ENCODE data around the gene MYB. TPM values are rescaled to one million over a fixed set of nuclear protein-coding genes. Genes with fewer than 3 reads are reported as not detected.

MYB gene
- total RNA-seq, 1 donor from 2014 or later = 0.17 TPM

DNA sequence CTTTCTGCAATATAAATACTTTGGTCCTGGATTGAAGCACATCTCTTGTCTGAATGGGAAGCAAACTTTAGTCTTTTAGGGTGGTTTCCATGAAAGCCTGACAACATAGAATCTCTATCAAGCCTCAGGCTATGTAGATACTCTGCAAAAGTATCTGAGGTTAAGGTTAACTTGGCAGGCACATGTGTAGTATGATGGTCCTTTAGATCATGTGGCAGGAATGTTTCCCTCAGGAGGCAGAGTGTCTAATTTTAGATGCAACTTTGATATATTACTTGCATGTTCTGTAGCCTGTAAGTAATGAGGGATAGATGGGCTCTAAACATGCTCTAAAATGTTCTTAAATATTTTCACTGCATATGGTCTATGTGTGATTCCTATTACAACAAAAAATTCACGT, 8.2 kb downstream of the MYB start:
- no peak for DNase-seq

DNA sequence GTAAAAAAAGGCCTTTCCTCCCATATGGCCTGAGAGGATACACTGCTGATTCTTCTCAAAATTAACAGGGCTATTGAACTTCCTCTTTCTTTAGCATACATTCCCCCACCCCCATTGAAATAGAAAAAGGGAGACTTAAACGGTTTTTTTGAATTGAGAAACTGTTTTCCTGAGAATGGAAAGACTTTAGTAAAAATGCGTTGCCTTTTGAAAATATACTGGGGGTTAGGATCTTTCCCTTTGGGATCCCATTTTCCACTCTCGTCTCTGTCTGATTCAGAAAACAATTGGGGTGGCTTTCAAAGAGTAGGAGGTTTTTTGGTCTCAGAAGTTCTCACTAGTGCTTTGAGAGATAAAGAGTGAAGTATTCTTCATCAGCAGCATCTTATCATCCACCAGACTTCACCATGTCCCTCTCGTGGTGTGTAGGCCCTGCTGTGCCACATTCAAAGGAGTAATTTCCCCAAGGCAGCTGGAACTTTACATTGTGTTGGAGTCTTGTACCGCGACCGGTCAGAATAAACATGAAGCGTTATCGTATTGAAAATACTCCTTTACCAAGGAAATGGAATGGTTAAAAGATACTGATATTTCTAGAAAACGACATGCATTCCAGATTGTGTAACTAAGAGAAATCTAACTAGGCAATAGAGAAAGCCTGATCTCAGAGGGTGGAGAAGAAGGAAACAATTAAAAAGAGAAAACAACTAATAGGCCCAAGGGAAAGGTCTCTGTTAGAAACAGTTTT, 10.6 kb downstream of the MYB start:
- DNase-seq = no peak

DNA sequence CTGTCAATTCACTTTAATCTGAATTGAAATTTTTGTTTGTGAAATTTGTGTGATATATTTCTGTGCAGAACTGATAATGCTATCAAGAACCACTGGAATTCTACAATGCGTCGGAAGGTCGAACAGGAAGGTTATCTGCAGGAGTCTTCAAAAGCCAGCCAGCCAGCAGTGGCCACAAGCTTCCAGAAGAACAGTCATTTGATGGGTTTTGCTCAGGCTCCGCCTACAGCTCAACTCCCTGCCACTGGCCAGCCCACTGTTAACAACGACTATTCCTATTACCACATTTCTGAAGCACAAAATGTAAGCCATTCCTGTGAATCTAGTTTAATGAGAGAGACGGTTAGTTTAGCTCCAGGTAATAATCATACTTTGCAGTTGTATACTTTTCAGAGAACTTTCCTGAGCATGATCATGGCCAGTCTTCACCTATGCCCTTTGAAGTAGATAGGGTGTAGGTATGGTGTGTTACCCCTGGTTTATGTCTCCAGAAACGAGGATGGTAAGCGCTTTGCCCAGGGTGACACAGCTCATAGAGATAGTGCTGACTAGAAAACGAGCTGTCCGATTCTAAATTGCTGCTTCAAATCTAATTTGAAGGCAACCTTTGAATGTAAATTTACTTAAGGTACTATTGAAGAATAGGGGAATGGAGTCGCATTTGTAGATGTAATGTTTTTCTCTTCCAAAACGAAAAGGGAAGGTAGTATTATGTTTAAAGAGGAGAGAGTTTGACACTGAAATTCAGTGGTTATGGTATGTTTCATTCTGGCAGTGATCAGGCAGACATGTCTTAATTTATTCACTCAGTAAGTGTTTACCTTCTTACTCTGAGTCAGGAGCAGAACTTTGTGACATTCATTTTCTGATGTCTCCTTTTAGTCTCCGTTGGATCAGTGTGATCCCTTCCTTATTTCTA, 11.4 kb downstream of the MYB start:
- DNase-seq = no peak

DNA sequence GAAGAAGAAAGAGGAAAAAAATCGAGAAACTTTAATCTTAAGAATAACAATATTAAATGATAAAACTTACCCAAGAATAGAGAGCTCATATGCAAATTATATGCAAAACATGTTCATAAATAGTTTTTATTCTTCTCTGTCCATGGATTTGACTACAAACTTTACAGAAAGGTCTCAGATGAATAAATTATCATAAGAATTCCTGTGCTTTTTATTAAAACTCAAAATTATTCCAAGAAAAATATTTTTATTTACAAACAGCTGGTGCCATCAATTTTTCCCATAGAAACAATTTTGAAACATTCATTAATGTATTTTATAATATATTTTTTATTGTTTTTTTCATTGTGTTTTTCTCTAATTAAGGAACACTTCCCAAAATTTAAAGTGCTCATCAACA, 12.1 kb downstream of the MYB start:
- DNase-seq = no peak

DNA sequence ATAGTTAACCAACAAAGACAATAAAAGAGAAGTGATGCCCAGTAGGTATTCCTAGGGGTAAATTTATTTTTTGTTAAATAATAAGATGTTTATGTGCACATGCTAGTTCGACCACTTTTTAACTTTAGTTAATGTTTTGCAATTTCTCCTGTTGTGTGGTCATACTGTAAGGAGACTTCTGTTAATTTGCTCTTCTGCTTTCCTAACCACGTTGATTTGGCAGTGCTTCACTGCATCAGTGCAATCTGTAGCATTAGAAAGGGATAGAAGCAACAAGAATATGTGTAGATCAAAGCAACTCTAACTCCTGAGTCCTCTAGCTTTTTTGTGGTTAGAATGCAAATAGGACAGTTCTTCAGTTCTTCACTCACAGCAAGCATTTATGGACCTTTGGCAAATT, 13.9 kb downstream of the MYB start:
- DNase-seq = no peak

DNA sequence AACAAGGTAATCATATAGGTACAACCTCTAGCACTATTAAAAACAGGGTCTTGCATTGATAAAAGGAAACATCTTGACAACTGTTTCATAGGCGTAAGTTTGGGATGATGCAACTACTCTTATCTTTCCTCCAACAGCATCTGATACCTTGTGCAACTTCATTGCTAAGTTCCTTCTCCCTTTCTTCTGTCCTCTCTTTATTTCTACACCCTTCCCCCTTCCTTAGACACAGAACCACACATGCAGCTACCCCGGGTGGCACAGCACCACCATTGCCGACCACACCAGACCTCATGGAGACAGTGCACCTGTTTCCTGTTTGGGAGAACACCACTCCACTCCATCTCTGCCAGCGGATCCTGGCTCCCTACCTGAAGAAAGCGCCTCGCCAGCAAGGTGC, 14.4 kb downstream of the MYB start:
- DNase-seq = no peak

DNA sequence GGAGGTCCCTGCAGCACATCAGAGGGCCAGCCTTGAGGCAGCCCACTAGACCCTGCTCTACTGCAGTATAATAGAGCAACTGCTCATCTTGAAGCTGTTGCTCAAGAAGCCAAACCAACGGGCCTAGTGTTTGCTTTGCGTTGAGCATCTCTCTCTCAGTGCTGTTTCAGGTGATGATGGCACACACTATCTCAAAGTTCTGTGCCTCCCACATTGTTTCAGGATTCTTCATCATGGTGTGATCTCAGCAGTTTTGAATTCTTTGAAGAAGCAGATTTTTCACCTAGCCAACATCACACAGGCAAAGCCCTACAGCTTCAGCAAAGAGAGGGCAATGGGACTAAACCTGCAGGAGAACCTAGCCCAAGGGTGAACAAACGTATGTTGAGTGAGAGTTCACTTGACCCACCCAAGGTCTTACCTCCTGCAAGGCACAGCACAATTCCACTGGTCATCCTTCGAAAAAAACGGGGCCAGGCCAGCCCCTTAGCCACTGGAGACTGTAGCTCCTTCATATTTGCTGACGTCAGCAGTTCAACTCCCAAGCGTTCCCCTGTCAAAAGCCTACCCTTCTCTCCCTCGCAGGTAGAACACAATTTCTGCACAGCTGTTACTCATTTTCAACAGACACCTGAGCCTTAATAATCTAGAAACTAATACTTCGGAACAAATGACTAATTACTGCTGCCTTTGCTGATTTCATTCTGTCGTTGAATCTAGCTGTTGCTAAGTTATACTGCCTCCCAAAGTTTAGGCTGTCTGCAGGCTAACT, 15.8 kb downstream of the MYB start:
- DNase-seq = no peak

DNA sequence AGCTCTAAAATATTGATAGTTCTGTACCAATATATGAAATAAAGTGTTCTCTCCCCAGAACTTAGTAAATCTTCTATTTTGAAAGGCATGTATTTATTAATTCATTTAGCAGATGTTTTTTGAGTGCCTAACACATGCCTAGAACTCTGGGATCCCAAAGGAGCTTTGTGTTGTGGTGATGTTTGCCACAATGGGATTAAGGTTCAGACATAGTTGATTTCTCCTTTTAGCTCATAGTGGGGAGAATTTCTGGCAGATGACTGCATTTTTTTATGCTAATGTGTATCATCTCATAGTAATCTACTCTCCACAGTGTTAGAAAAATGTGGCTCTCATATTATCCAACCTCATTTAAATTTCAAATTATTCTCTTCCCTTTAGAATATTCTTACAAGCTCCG, 21.7 kb downstream of the MYB start:
- no peak for DNase-seq

DNA sequence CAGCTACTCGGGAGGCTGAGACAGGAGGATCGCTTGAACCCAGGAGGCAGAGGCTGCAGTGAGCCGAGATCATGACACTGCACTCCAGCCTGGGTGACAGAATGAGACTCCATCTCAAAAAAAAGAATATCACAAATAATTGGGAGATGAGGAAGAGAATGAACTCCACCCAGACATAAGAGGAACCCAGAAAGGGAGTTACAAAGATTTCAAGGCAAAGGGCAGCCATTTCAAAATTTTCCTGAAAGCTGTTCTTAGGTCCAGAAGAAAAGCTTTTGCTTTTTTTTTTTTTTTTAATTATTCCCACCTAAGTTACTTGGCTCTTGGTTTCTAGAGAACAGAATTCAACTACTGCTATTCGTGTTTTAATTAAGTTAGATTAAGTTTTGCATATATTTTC, 23.8 kb downstream of the MYB start:
- DNase-seq = no peak

DNA sequence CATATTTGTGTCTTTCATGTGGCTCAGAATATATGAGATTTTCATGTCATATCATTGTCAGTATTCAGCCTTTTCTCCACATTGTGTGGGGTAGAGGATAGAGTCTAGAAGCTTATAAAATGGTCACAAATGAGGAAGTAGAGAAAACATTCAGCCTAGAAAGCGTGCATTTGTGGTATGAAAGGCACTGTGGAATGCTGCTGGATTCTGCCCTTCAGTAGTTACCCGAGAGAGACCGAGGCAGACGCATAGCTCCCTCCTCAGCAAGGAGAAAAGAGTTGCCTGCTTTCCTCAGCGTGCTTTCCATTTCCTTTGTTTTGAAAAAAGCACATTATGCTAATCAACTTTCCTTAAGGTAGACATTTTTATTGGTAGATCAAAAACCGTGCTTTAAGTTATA, 28.7 kb downstream of the MYB start:
- DNase-seq = no peak

DNA sequence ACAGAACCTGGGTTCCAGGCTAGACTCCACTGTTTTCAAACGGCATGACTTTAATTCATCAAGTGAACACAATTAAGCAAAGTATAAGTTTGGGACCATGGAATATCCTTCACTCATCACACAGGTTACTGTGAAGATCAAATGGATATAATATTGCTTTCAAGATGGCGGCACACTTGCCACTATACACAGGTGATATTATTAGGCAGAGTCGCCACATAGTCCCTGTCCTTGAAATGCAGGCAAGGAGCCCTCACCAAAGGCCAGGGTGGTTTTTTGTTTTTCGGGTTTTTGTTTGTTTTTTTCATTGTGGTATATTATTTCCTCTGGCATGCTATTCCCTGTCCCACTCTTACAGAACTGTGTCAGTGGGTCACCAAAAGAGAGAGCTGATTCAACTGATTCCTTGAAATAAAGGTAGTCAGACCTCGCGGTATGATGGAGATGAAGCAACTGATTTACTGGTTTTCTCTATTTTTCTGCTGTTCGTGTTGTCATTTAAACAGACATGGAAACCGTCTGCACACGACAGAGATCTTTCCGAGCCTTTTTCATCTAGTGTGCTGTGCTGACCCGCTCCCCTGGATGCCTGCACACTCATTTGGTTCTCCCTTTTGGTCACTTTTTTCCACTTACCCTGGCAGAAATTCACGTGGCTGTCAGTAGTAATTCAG, 29.7 kb downstream of the MYB start:
- DNase-seq = no peak

DNA sequence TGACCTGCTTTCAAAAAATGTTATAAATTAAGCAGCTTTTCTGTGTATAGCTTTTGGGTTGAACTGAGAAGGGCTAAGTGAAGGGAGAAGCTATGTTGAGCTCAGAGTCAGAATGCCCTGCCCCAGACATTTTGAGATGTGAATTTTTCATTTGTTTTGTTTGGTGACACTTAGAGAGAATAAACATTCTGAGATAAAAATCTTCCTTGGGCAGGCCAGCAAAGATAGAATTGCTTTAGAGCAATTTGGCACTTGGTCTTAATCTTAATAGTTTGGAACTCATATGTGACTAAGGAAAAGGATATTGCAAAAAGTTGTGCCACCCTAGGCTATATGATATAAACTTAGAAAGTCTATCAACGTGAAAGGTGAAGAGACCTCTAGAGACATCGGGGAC, 30.2 kb downstream of the MYB start:
- DNase-seq = no peak

DNA sequence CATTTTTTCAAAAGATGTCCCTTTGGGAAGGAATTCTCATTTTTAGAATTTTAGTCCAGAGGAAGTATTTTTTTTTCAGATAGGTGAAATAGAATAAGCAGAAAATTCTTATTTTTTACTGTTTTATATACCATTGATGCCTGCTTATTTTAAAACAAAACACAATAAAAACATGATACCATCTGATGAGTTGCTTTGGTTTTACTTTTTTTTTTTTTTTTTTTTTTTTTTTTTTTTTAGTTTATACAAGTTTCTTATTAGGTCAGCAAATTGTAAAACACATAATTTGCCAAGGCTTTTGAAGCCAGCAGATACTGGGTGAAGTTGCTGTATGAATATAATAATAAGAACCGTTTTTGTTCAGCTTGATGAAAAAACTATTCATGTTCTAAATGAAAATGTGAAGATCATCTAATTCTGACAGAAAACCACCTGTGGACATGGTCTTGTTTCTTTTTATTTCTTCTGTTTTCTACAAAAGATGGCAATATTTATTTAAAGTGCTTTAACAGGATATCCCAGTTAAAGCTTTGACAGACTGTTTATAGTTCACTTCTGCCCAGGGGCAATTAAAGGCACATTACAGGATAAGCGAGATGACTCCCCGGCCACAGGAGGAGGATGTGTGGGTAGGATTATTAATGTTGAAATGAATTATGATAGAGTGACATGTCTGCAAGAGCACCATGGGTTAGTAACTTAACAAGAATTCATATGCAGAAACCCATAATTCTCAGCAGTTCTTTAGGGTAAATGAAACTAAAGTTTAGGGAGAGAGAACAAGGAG, 31.1 kb downstream of the MYB start:
- no peak for DNase-seq

DNA sequence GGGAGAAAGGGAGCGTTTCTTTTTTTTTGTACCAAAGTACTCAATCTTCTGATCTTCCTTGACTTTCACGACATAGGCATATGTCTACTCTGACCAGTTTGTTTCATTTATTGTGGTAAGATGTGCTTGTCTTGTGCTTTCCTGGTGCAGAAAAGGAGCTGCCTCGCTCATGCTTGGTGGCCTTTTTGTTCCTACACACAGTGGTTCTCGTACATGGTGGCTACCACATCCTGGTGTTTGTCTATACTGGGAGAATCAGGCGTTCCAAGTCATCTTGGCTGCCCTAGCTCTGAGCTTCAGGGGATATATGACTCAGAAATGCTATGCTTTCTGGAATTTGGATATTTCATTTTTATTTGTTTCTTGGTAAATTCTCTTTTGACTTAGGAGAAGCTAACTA, 31.8 kb downstream of the MYB start:
- no peak for DNase-seq

DNA sequence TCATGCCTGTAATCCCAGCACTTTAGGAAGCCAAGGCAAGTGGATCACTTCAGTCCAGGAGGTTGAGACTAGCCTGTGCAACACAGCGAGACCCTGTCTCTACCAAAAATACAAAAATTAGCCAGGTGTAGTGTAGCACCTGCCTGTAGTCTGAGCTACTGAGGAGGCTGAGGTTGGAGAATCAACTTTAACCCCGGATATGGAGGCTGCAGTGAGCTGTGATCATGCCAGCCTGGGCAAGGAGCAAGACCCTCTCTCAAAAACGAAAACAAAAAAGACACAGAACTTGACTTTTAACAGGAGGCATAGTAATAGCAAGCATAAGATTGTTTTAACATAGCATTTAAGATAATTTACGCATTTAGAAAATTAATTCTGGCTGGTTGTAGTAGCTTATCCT, 32.5 kb downstream of the MYB start:
- no peak for DNase-seq

DNA sequence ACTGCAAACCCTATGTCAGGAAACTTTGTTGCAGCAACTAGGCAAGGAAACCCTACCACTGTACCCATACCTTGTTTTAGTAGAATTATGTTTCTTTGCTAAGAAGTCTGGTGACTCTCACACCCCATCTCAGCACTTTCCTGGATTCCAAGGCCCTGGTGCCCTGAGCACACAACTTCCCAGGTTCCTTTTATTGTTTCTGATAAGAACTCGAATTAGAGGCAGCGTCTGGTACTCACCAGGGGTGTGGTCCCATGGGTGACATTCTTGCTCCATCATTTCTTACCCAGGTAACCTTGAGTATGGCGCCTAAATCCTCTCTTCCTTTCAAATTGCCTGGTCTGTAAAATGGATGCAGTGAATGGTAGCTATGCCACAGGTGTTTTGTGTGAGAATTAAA, 34.1 kb downstream of the MYB start:
- DNase-seq = no peak

DNA sequence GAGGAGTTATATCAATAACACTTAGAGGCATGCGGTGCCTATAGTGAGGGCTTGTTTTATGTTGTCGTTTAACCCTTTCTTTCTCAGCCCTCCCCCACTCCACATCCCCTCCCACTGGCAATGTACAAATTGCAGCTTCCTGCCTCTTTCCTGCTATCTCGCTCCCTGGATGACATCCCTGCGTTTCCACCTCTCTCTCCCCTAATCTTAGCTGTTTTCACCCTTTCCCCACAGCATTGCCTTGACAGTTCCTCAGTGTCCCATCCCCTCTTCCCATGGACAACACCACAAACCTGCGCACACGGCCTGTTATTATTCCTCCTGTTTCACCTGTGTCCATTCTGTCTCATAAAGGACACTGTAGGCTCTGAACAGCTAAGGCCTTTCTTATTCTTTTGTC, 34.5 kb downstream of the MYB start:
- no peak for DNase-seq

DNA sequence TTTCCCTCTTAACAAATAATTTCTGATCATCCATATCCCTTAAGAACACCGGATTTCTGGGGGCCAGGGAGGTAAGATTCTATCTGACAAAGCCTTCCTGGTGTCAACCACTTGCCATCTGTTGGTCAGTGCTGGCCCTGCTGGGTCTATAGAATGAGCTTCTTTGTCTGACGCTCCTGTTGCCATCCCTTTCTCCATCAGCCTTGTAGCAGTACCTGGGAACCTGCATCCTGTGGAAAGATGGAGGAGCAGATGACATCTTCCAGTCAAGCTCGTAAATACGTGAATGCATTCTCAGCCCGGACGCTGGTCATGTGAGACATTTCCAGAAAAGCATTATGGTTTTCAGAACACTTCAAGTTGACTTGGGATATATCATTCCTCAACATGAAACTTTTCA, 36.6 kb downstream of the MYB start:
- DNase-seq = no peak

DNA sequence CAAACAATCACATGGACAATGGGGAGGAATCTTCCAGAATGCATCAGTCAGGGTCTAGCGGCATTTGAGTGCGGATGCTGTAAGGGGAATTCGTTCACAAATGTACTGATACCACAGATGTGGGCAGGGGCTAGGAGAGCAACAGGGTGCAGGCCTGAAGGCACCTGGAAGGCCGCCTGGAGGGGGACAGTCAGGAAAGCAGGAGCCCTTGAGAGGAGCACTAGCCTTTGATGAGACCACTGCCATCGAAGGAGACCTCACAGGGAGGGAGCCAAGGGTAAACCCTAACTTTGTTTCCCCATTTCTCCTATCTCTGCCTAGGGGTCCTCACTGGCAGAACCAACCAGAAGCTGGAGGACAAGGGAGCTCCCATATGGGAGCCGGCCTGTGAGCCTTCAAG, 38.2 kb downstream of the MYB start:
- no peak for DNase-seq

DNA sequence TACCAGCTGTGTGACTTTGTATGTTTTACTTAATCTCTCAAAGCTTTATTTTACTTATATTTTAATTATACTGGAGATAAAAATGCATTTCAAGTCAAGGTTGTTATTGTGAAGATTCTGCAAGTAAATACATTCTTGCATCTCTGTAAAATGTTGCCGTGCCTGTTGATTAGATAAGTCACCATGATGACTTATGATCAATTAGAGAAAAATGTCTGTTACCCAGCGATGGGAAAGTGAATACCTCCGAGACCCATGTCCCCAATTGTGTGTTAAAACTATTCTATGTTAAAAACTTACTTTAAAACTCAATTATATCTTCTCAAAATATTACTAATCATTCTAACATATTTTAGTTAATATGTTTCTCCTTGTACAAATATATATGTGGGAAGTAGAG, 39.9 kb downstream of the MYB start:
- DNase-seq = no peak

DNA sequence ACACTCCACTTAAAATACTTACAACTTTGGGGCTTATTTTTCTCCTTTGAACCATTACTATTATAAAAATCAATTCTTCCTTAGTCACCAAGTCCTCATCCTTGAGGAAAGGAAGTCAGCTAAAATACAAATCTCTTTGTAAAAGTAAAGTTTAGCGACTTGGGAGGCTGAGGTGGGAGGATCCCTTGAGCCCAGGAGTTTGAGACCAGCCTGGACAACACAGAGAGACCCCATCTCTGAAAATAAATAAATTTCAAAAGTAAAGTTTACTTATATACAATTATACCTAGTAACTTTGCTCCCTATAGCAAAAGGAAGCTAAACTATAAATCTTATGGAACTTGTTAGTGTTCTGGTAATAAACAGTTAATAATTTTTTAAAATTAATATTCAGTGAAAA, 40.4 kb downstream of the MYB start:
- DNase-seq = no peak

DNA sequence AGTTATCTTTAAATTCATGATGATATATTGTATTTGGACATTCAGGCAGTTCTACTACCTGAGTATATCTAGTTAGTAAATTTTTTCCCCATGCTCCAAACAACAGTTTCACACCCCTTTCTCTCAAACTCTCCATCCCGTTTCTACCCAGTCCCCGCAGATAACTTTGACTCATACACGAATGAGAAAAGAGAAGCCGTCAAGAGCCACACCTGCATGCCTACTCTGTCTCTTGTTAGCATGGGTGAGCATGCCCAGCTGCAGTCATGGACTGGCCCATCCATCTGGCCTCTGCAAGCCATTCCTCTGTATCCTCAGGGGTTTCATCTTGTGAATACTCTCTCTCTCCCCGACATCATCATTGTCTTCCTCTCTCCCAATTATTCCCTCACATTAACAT, 41.5 kb downstream of the MYB start:
- no peak for DNase-seq
